GM19463 (cell line): ENCODE data around the gene GRHL1.
A peak's percentile ranks its signal among the peaks of the same experiment; 100 is the strongest.

Experiments used
- ATAC-seq: cut with Tn5 transposase; IDR thresholded peaks from one replicate; pipeline ENCODE4 v1.9.1; 2021; ENCODE audit warnings: mild to moderate bottlenecking, moderate library complexity; ENCODE audit not compliant: unreplicated experiment

Gene GRHL1

DNA sequence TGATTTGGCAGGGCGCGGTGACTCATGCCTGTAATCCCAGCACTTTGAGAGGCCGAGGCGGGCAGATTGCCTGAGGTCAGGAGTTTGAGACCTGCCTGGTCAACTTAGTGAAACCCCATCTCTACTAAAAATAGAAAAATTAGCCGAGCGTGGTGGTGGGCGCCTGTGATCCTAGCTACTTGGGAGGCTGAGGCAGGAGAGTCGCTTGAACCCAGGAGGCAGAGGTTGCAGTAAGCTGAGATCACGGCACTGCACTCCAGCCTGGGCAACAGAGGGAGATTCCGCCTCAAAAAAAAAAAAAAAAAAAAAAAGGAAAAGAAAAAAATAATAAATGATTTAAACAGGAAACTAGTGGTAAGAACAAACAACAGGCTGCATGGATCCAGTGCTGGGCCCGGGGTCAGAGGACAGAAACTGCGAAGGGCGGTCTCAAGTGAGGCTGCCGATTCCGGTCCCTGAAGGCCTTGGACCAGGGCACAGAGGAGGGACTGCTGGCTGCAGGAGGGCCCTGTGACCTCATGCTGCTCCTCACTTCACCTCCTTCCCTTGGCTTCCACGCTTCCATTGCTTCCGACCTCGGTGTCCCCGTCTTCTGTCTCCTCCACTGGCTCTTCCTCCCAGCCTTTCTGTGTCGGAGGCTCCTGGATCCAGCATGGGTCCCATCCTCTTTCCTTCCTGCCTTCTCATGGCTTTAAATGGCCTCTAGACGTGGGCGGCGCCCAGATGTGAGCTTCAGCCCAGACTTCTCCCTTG is 2.1 kb upstream of the GRHL1 start:
- no peak for ATAC-seq

- ATAC-seq: no peak
Observed at GRCh38 chr2:9949992-9950520, 1.4 kb upstream of the GRHL1 start.

GRCh38 chr2:9950521-9951271 is 797 bp upstream of the GRHL1 start:
- ATAC-seq: peak; percentile 35

DNA sequence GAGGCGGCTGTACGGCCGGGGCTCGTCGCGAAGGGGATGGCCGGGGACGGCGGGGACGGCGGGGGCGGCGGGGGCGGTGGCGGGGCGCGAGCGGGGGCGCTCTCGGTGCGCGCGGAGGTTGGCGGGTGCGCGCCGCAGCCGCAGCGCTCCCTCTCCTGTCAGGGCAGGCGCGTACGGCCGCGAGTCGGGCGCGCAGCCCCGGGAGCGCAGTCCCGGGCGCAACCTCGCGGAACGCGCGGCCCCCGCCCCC is 296 bp upstream of the GRHL1 start:
- ATAC-seq: no peak

DNA sequence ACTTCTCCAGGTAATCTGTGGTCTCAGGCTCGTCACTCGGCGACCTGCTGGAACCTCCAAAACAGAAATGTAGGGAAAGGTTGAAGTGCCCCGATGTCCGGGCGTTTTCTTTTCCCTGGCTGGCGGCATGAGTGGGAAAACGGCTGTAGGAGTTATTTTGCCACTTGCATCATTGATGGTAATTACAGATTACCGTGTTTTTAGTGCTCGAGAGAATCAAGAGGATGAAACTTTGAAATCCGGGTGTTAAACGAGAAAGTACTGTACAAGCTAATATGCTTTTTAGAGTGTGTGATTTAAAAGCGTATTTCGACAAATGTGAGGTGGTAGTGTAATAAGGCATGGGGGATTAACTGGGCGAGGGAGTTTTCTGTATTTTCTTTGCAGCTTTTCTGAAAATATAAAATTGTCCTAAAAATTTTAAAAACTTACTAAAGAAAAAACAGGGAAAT is 819 bp downstream of the GRHL1 start:
- ATAC-seq: no peak

- ATAC-seq: no peak
Observed at GRCh38 chr2:9952856-9953503, 1.5 kb downstream of the GRHL1 start.

DNA sequence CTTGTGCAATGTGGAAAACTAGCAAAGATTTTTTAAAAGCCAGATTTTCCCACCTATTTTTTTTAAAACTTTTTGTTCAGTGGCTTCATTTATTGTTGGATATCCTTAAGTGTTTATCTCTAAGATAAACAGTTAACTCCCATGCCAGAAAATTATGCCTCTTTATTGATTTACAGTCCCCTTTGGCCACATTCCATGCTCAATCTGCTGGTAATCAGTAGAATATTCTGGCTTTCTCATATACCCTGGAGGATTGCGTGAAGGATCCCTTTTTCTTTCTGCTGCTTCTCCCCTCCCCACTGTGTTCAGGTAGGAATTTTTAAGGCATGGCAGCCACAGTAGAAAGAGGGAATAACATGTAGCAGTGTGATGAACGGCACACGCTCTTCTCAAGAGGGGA is 2.6 kb downstream of the GRHL1 start:
- no peak for ATAC-seq

DNA sequence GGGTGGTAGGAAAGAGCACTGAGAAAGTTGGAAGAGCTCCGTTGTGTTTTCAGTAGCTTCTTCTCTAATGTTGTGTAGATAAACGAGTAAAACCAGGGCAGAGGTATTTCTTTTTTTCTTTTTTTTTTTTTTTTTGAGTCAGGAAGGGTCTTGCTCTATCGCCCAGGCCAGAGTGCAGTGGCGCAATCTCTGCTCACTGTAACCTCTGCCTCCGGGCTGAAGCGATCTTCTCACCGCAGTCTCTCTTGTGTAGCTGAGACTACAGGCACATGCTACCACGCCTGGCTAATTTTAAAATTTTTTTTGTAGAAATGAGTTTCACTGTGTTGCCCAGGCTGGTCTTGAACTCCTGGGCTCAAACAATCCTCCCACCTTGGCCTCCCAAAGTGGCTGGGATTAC is 6.6 kb downstream of the GRHL1 start:
- no peak for ATAC-seq

DNA sequence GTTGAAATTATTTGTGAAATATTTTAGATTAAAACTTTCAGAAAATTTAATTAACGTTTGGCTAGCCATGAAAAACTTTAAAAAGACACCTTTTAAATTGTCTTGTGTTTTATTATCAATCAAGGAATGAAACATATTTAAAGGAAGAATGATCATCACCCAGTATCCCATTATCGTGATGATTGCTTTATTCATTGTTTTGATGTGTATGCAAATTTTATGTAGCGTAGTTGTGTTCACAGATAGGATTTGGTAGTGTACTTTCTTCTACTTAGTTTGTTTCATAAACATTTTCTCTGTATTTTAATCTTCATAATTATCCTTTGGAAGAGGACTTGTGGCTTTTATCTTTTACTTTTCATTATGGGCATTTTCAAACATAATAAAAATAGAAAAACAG is 7.8 kb downstream of the GRHL1 start:
- no peak for ATAC-seq

- ATAC-seq: no peak
Observed at GRCh38 chr2:9961013-9961412, 9.5 kb downstream of the GRHL1 start.

DNA sequence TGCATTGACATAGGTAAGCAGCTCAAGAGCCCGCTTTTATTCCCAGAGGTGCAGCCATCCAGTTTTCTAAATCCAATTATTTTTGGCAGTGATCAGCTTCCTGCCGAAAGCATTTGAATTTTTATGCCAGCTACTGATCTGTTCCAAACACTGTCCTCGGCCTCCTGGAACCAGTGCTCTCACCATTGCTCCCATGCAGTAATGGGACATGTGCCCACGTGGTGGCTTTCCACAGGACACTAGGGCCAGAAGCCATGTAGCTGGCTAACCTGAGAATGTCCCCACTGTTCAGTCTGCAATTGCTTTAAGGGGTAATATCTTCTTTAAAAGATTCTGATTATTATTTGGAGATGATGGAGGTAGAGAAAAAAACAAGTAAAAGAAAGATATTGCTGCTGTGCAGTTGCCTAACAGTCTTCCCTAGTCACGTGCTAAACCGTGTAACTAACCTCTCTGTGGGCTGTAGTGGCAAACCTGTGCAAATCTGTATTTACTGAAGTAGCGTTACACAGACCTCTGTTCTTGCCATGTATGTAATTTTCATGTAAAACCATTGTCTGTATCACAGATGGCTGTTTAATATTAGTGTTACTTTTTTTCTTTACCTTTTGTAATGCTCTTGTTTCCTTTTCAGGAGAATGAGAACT is 13.0 kb downstream of the GRHL1 start:
- no peak for ATAC-seq

DNA sequence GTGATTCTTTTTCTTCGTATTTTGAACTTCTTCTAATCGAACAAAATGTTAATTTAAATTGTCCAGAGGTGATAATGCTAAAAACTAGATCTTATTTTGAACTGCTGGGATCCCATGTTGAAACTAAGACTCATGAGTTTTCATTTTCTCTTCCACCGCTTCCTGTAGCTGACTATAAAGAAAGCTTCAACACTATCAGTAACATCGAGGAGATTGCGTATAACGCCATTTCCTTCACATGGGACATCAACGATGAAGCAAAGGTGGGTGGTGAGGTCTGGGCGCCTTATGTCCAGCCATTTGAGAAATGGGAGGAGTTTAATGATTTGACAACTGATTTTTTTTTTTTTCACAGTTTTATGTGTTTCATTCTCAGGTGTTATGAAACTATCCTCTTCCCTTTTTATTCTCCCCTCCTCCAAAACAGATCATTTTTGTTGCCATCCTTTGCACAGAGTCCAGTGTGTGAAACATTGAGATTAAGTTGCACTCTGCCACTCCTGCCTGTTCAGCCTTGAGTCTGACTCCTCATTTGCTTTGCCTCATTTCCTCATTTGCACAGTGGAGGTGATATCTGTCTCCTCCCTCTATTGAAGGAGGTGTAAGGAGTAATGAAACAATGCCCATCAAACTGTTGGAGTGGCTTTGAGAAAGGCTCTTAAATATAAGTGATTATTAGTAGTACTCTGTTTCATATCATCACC is 13.8 kb downstream of the GRHL1 start:
- ATAC-seq: no peak

DNA sequence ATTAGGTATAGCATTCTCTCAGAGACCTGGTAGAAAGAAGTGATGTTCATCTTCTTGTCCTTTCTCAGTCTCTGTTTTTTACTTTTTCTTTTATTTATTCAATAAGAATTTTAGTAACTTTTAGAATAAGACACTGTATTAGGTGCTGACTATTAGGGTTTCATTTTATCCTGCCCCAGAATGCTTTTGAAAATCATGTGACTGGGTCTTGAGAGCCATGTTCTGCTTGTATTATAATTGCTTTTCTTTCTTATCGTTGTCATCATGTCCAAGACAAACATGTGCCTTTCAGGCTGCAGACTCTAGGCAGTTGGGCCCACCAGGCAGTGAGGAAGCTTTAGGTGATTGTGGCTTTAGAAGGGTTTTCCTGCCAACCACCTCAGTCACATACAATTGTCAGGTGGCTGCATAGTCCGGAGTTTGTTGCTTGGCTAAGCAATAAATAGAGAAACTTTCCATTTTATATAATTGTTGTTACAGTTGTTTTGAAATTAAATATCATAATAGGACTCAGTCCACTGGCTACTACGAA is 15.1 kb downstream of the GRHL1 start:
- no peak for ATAC-seq

DNA sequence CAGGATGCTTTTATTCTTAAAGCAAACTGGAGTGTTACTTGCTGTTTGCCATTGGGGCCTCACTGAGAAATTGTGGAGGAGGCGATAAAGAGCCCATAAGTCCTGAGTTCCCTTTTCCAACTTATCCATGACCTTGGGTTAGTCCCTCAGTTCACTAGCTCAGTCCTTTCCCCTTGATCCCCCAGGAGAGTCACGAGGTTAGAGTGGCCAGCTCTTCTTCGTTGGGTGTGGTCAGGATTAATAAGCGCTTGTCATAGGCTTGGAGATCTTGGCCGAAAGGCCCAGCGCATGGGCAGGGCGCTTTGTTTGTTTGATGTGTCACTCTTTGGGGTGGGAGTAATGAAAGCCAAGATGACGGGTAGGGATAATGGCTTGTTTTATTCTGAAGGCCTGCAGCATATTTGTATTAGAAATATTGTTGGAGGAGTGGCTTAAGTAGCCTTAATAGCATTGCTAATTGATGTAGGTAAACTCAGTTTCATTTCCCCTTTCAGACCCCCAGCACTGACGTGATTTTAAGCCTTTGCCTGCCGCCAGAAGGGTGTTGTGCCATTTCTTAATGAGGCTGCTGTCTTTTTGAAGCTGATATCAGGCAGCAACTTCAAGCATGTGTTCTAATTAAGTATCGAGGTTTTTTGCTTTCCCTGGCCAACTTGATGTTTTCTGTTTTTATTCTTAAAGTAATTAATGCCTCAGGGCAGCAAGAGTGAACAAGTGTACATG is 15.7 kb downstream of the GRHL1 start:
- peak; percentile 60 for ATAC-seq

DNA sequence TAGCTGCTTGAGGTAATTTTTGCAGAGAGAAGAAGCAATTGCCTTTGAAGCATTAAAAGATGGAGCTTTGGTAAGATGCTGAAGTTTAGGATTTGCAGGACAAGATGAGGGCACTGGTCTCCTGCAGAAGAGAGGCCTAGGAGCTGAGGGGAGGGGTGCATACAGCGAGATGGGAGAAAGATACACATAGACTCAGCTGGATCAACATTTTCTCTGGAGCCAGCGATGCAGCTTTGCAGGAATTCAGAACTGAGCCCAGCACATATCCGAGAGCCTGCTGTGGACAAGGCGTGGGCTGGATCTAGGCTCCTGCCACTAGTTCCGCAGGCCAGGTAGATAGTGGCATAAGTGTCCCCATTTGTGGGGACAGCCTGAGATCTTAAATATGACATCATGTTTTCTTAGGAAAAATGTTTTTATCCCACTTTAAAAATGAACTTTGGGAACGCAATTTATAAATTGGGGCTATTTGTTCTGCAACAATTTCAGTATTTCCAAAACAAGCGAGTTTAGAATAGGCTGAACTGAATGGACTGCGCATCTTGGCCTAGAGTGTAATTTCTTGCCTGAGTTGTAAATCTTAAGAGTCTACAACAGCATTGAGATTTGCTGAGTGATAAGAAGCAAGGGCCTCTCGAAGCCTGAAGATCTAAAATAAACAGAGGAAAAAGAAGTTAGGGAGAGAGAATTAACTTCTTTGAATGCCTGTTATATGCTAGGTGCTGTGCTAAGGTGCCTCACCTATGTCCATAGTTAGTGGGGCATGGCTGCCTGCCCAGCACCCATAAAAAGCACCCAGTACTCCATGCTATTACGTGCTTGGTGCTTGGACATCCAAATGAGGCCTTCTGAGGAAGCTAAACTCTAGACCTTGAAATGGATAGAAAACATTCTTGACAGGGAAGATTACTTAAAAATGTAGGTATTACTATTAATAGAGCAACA is 17.3 kb downstream of the GRHL1 start:
- ATAC-seq: no peak

GRCh38 chr2:9970200-9971044 is 18.9 kb downstream of the GRHL1 start:
- no peak for ATAC-seq

DNA sequence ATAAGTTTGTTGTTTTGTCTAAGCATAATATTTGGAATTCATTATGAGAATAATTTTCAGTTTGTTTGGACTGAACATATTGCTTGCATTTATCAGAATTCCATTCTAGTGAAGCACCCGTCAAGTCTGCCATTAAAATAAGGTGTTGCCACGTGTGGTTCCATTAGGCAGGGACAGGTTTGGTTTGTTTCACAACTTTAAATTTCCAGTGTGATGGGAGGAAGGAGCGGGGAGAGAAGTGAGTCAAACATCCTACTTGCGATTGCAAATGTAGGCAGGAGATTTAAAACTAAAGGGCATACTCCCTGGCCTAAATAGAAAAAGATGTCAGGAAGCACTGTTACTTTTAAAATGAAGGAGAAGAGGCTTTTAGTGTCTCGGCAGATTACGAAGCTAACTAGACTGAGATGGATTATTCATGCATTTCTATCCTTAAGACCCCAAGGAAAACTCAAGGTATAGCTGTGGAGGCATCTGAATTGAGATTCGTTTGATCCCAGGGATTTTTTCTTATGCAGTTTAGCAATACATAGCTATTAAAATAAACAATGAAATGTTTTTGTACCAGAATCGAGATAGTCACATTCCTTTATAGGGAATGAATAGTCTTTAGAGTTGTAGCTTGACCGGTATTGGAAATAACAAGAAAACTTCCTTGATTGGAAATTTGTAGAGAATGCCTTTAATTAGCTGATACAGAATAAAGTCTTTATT is 19.8 kb downstream of the GRHL1 start:
- no peak for ATAC-seq
